Activated CD4-positive, CD25-positive, alpha-beta regulatory T cell treated with anti-CD3 and anti-CD28 coated beads, Interleukin-2, amount 50 U/mL, for 24 hours (primary cell): Measurements from ENCODE around the gene VASN.
"Not testable (repeated sequence)": the region's sequence is repeated elsewhere in the genome, so short reads cannot be mapped to it uniquely, and the experiment has no call there.

Experiments
- ATAC-seq, 2 donors: fragments of 150-1000 bp; cut with Tn5 transposase; one replicate each; pipeline ENCODE4 v1.10.0; 2021; ENCODE audit warnings: mild to moderate bottlenecking in 1 of 2, moderate library complexity in 1 of 2

The VASN gene

GRCh38 chr16:4371357-4372000, at the start of gene VASN:
Gene VASN (plus strand): TSS chr16:4371848. CDS start chr16:4380878, 9,030 bp downstream.
- peak; percentile 88 to 91 for ATAC-seq

- ATAC-seq: no peak
Measured at GRCh38 chr16:4322121-4323052, 49.3 kb upstream of the VASN start.

- no peak for ATAC-seq
Measured at GRCh38 chr16:4323071-4323844, 48.4 kb upstream of the VASN start.

- ATAC-seq: no peak
Measured at GRCh38 chr16:4323845-4324488, 47.7 kb upstream of the VASN start.

GRCh38 chr16:4324492-4325252, 47.0 kb upstream of the VASN start:
- ATAC-seq: no peak

- no peak for ATAC-seq
Measured at GRCh38 chr16:4325253-4325758, 46.3 kb upstream of the VASN start.

GRCh38 chr16:4327386-4328045, 44.1 kb upstream of the VASN start:
- ATAC-seq: peak; percentile 7 to 22

GRCh38 chr16:4328046-4328781, 43.4 kb upstream of the VASN start:
- peak; percentile 69 to 70 for ATAC-seq

GRCh38 chr16:4328782-4329775, 42.6 kb upstream of the VASN start:
- no peak for ATAC-seq

GRCh38 chr16:4330277-4330874, 41.3 kb upstream of the VASN start:
- peak; percentile 71 to 75 for ATAC-seq

GRCh38 chr16:4332083-4332482, 39.6 kb upstream of the VASN start:
- ATAC-seq: no peak

GRCh38 chr16:4332623-4333307, 38.9 kb upstream of the VASN start:
- no peak for ATAC-seq

GRCh38 chr16:4333308-4333638, 38.4 kb upstream of the VASN start:
- no peak for ATAC-seq

- ATAC-seq: not testable (repeated sequence)
Measured at GRCh38 chr16:4333714-4334113, 37.9 kb upstream of the VASN start.

- no peak for ATAC-seq
Measured at GRCh38 chr16:4334724-4335495, 36.7 kb upstream of the VASN start.

GRCh38 chr16:4336701-4337539, 34.7 kb upstream of the VASN start:
- no peak for ATAC-seq
